GM12873 (cell line): ENCODE data around the gene STIL.

ENCODE experiments used
- CTCF ChIP-seq: IDR thresholded peaks from 2 replicates; pipeline ENCODE4 v1.5.1; 2012; ENCODE audit warnings: low read depth, mild to moderate bottlenecking, moderate library complexity, low read length, control low read depth; ENCODE audit not compliant: insufficient read depth; ENCODE audit errors: missing control alignments

Gene STIL

DNA sequence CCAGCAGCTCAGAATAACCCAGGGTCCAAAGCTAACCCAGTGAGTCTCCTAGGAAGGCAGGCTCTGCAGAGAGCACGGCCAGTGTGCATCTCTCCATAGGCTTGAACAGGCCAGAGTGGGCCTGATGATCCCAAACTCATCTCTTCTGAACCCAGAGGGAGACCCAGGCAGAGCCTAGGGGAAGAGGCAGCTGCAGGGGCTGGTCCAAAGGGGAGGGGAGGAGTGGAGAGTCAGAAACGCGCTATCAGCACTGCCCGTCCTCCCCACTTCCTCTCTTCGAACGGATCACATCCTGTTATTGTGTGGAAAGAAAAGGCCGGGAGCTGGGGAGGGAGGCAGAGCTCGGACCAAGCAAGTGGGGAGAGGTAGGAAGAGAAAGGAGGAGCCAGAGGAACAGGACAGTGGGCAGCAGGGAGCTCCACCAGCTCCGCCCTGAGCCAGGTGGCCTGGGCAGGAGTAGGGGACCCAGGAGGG lies 102.1 kb downstream of the STIL start:
- TF ChIP-seq CTCF, result no peak

DNA sequence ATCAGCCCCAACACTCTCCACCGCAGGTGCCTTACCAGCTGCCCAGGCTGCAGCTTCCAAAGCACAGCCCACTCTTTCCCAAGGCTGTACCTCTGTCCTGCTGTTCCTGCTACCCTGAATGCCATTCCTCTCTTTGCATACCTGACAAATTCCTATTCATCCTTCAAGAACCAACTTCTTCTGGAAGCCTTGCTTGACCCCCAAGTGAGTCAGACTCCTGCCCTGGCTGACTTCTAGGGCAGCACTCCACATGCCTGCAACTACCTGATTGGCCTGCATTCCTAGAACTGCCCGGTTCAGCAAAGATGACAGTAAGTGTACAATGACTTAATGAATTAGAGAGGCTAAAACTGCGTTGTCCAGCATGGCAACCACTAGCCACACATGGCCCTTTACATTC lies 103.3 kb downstream of the STIL start:
- no peak for TF ChIP-seq CTCF

DNA sequence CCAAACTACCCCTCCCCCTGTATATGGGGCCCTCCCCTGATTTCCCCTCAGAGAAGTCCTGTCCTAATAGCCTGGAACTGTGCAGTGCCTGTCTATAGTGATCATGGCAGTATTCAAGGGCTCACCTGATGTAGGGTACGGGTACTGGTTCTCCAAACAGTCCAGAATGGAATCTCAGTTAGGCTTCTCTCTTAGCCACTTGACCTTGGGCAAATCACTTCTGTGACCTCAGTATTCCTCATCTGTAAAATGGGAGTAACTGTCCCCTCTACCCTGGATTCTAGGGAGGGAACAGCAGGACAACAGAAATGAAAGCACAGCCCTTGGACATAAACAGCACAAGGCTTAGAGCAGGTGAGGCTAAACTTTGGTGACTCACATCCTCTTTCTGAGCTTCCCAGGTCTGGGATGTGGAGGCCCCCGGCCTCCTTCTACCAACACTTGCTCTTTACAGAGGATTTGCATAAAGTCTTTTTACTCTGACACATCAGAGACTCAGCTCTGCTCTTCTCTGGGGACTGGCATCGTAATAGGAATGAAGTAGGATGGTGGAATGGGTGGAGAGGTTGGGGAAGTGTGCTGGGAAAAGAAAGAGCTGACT lies 104.1 kb downstream of the STIL start:
- TF ChIP-seq CTCF, result no peak

- no peak for TF ChIP-seq CTCF
Observed at GRCh38 chr1:47209091-47209490, 104.9 kb downstream of the STIL start.

DNA sequence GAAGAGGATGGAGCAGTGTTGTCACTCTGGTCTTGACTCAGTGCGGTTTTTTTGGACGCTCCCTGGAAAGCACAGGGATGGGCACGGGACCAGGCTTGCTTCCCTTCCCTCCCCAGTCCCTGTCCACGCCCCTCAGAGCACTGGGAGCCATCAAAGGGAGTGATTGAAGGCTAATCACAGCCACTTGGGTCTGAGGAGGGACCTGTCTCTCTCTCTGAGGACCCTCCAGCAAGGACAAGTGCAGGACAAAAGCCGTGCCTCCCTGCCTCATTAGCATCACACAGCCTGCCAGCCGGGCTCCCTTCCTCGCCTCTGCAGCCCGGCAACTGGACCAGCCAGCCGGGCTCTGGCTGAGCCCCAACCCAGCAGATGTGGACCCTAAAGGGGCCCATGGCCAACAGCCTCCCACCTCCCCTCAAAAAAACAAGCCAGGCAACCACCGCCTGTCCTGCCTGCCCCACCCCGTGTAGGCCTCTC lies 105.5 kb downstream of the STIL start:
- TF ChIP-seq CTCF, result no peak

DNA sequence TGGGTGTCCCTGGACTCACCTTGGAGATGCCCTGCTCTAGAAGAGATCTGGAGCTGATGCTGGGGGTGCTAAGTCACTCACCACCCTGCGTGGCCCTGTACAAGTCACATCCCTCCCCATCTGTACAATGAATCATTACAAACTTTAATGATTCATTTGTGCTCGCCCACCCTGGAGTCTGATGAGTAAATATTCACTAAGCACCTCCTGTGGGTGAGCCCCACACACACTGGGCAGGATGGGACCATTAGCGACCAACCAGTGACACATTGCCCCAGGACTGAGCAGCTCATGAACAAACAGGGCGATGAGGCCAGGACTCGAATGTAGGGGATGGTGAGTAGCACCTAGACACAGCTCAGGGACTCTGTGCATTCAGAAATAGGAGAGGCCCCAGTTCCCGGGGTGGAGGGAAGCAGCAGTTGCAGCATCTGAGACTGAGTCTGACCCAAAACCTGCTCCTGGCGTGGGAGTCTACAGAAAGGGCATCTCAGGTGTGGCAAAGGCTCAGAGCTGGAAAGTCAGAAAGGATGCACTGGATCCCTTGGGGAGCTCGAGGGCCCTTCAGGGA lies 106.1 kb downstream of the STIL start:
- TF ChIP-seq CTCF, result no peak

DNA sequence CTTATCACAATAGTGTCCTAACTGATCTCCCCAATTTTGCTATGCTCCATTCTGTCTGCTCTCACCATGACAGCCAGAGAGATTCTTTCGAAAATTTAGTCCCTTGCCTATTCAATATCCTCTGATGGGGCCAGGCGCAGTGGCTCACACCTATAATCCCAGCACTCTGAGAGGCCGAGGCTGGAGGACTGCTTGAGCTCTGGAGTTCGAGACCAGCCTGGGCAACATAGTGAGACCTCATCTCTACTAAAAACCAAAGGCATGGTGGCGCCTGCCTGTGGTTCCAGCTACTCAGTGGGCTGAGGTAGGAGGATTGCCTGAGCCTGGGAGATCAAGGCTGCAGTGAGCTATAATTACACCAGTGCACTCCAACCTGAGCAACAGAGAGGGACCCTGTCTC lies 108.0 kb downstream of the STIL start:
- TF ChIP-seq CTCF, result no peak
